Stimulated activated CD8-positive, alpha-beta memory T cell treated with anti-CD3 and anti-CD28 coated beads, Interleukin-4, amount 100 ng/mL, for 24 hours (primary cell): ENCODE results near the gene MARCHF3.
A peak's percentile ranks its signal among the peaks of the same experiment; 100 is the strongest.
"Not testable (repeated sequence)": the region's sequence is repeated elsewhere in the genome, so short reads cannot be mapped to it uniquely, and the experiment has no call there.

Source experiments
- DNase-seq: peaks from one replicate; pipeline ENCODE4 v3.0.0-alpha.2; 2020; ENCODE audit warnings: low read depth

The MARCHF3 gene

DNA sequence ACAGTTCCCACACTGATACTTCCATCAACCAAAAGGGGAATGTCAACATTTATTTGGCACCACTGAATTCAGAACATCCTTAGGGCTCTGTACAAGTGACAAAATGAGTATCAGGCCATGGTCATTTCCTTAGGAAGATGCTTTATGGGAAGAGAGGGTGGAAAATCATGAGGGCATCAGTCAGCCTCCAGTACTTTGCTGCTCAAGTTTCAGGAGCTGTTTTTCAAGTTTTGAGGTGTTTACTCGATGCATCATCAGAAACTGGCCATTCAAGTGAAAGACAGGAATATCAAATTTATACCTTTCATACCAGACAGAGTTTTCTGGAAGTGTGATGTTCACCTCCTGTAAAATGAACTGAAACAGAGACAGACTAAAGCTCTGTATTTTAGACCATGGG, 21.2 kb upstream of the MARCHF3 start:
- no peak for DNase-seq

DNA sequence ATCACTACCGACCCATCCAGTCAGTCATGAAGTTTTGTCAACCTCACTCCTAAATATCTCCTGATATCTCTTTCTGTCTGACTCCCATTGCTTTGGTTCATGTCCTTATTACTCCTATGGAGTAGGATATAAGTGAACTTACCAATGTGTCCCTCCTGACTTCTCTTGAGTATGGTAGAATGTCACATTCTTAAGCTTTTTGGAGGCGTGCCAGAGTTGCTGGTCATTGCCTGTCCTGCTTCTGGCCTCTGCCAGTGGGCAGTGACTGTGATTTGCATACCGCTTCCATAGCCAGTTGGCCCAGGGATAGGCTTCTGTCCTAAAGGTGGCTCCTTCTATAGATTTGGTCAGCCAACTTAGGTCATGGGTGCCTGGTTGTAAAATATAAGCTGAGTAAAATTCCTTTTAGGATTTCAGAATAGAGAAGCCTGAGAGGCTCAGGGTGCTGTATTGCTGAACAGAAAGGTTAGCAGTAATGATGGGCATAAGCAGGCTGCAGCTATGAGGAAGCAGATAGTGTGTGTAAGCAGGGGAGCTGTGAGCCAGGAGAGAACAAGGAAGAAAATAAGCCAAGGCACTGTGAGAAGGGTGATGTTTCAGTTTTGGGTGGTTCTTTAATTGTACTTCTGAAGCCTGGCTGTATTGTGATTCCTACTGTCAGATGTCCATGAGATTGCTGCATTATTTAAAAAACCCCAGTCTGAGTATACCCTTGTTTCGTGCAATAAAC, 16.1 kb upstream of the MARCHF3 start:
- DNase-seq, result no peak

DNA sequence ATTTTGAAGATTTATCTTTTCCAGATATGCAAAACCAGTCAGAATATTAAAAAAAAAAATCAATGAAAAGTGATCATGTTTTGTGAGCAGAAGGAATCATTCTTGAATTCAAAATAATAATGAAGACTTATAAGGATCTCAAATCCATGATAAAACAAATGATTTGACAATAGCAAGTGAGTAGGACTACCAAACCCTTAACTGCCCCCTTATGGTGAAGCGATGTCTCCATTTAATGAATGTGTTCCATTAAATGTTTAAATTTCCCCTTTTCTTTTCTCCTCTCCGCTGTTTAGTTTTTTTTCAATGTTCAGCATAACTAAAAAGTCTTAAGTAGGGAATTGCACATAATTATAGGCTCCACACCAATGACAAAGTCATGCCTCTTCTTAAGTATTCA, 12.2 kb upstream of the MARCHF3 start:
- DNase-seq, result no peak

DNA sequence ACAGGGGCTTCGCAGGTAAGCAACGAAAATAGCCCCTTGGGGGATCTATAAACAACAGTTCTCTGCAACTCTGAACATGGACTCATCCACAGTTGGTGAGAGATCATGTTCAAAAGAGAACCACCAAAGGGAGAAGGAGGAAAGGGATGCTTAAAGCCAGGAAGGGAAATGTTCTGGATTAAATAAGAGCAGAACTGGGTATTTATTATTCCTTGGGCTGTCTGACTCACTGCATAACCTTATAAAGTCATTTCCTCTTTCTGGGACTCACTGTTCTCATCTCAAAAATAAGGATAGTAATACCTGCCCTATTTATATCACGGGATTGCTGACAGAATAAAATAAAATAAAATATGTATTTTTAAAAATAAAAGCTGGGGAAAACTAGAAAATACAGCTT, 11.2 kb upstream of the MARCHF3 start:
- no peak for DNase-seq

DNA sequence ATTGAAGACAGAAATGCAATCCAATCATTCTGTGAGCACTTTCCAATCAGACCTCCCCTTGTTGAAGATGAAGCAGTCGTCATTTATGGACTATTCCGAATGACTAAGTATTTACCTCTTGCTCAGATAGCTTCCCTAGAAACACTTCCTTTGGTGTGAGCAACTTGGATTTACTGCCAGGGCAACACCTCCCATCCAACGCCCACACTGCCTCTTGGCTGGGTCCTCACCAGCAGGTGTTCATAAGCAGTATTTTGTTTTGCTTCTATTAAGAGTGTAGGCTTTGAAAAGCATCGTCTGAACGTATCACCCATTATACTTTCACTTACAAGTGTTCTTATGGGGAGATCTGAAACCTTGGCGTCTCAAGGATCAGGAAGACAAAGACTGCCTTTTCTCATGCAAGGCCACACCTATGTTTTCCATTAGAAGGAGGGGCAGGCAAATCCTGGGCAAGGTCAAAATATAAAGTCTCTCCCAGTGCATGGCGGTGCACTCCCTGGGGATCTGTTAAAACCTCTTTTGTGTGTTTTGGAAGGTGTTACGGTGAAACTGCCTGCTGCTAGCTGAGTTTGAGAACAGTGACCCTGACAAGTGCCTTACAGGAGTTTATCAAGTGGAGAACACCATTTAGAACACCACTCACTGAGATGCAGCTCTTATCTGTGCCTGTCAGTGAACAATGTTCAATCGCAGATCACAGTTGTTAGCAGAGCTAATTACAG, 10.6 kb upstream of the MARCHF3 start:
- no peak for DNase-seq

DNA sequence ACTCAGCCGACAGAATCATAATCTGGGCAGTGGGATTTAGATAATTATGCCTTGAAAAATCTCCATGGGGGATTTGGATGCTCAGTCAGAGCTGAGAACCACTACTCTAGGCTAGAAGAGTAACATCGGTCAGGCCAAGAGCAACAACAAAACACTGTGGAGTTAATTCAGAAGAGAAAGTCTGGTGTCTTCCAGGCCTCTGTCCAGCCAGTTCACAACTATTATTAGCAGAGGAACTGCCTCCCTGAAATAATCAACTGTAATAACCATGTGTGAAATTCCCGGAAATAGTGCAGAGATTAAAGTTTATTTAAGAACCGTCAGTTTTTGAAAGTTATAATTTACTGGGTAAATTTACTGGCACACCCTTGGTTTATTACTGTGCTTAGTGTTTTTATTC, 8.2 kb upstream of the MARCHF3 start:
- DNase-seq, result no peak

DNA sequence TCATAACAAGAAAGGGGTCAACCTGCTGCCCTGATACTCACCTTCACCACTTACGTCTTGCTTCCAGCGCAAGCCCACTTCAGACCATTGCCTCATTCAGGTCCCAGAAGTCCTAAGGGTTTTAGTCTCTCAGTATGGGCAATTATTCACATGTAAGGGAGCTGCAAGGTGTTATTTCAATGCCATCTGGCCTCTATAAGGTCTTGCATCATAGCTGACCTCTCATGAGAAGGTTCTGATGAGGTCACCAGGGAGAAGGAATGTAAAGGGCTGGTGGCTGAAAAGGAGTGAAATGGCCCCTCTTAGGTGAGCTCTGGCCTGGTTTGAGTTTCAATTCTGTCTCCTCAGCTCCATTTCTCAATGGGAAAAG, 1.5 kb upstream of the MARCHF3 start:
- no peak for DNase-seq

DNA sequence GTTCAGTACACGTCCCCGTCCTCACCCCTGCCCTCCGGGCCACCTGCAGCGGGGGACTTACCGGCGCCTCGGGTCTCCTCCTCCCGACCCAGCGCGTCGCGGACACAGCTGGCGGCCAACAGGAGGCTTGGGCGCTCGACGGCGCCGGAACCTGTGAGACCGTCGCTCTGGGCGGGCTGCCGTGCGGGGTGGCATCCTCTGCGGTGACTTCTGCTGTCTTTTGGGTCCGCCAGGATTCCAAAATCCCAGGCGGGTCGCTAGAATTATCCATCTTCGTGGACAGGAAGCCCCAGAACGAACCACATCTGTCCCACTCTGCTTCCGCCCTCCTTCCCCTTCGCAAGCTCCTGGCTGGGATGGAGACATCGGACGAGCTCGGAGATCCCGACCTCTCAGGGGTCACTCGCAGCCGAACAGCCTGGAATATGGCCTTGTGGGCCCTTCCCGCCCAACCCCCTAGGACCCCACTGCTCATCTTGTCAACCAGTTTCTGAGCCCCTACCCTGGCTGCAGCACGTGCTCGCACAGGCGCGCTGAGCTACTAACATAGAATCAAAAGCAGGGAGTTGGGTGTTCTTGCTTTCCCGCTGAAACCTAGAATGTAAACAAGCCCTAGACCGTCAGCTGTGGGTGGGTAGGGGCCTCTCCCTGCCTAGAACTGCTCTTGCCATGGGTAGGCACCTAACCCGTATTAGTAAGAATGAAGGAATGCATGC, 947 bp upstream of the MARCHF3 start:
- DNase-seq, result no peak

DNA sequence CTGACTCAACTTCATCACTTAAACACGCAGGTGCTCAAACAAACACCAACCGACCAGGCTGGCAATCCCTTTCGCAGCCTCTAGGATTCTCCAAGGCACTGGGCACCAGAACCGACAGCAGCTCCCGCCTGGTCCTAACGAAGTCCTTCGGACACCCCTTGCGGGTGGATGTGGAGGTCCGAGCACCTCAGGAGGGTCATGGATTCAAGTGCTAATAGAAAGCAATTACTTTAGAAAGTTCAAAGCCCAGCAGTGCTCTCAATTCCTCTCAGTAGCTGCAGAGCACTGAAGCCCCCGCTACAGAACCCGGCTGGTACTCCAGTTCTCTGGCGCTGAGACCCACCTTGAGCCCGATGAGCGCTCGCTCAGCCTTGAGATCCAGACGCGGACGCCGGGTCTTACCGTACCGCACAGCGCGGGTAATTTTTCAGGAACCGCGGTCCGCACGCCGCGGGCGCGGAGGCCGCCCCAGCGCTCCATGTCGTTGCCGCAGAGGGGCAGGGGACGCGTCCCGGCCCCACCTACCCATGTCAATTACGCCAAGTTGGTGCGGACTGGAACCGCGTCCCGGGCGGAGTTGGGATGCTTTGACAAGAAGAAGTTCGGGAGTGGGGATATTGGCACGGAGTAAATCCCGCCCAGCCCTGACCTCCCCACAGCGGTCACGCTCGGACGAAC, 638 bp downstream of the MARCHF3 start:
- DNase-seq, result peak; percentile 11

DNA sequence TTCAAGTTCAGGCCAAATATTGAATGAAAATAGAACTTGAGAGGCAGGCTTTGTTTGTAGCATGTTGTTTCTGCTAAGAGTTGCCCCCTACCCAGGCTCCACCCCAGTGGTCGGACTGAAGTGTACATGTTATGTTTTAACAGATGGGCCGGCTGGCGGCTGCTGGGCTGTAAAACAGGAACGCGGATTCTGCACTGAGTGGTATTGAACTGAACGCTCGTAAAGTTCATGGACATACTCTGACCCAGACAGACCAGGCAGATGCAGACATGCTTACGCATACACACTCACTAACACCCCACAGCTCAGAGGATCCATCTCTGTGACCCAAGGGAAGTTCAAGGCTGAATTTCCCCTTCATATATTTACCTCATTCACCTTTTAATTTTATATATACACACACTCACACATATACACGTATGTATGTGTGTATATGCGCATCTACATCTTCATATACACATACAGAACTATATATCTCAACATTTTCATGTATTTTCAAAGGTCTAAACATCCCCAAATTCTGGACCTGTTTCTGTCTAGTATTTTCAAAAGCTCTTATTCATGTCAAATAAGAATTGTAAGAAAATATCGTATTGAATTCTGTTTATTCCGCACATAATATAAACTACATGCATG, 1.4 kb downstream of the MARCHF3 start:
- DNase-seq, result no peak

DNA sequence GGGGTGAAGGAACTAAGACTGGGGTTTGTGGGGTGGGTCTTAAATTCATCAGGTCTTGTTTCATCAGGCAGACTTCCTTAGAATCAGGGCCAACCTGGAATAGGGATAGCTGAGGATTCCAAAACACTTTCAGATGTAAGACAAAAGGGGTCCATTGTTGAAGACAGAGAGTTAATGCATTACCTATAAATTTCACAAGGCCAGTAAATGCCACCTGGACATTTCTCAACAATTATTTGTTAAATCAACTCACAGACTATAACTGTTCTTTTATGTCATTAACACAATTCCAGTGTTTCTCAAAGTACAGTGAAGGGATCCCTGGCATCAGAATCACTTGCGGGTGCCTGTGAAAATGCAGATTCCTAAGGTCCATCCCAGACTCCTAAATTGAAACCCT, 2.8 kb downstream of the MARCHF3 start:
- no peak for DNase-seq

DNA sequence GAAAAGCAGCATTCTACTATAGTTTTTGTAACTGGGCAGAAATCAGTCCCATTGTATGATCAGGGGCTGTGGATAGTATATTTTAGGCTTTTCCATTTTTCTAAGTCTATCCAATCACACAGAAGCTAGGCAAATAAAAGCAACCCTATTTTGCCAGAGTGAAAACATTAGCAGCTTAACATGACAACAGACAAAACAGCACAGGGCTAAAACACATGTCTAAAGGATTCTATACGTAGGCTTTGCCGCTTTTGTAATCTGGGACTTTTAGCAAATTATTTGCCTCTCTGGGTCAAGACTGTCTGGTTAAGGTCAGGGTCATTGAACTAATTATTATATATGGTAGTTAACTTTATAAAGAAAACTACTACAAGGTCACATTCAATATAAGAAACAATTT, 4.2 kb downstream of the MARCHF3 start:
- DNase-seq, result no peak

DNA sequence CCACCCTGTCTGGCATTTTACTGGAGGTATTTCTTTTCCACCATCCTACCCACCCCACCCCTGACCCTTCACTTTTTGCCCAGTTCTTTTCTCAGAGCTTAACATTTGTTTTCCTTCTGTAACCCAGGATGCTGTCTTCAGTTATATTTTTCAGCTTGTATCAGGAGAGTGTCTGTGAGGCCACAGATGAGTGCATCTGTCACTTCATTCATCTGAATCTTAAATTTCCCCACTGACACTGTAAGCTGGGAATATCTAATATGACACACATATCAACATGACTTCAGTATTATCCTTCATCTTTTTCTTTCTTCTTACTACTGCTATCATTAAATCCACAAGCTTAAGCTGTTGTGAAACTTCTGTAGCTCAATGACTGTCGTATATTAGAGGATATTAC, 4.9 kb downstream of the MARCHF3 start:
- DNase-seq, result no peak

DNA sequence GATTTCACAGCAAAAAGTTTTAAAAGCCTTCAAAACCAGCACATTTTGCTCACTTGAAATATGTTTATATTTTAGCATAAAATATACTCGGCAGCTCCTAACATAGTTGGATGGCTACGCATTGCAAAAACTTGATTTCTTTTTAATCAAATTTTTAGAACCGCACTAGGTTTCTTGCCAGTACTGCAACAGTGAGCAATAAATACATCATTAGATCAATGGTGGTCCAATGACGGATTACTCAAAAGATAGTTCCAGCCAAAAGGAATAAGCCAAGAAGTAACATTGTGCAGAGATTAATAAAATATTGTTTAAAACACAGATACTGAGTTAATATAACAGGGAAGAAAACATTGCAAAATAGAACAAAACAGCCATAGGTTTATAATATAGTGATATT, 5.5 kb downstream of the MARCHF3 start:
- DNase-seq, result no peak

DNA sequence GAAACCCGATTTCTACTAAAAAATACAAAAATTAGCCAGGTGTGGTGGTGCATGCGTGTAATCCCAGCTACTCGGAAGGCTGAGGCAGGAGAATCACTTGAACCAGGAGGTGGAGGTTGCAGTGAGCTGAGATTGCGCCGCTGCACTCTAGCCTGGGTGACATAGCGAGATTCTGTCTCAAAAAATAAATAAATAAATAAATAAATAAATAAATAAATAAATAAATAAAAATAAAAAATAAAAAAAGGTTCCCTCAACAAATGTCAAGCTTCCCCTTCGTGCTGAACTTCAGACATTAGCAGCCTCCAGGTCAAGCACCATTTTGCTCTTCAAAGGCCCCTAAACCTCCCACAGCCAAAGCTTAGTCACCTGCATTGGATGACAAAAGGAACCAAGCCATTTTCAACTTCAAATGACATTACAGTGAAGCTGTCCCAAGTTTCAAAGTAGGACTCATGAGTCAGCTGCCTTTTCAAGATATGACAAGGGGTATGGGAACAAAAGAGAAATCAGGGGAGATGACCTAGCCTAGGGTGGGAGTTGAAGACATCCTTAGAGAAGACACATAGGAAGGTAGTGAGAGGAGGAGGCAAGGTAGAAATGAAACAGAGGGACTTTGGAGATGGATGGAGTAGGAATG, 6.7 kb downstream of the MARCHF3 start:
- not testable (repeated sequence) for DNase-seq

DNA sequence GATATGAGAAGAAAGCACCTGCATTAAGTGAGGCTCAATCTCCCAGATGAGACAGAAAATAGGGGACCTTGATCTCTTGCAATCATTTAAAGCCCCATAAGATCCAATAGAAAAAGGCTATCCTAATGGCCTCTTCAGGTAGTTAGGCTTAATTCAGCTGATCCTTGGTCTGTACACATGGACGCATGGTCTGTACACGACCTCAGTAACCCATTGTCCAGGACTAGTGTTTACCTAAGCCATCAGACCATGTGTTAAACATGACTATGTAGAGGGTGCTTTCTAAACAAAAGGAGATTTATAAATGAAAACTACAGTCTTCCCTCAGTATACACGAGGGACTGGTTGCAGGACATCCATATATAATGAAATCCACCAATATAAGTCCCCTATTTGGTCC, 7.5 kb downstream of the MARCHF3 start:
- no peak for DNase-seq

DNA sequence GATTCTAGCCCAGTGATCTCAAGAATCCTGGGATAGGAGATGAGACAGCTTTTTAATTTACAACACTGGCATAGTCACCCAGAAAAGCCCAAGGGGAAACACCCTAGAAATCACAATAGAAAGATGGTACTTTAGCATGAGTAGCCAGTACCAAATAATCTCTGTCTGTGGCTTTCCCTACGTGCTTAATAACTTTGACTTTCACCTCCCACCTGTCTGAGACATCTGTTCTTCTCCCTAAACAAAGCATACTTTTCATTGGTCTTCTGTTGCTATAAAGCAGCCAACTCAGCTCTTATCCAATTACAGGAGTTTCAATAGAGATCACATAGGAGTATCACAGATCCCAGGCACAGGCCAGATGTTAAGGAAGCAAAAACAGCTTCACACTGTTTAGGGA, 10.4 kb downstream of the MARCHF3 start:
- DNase-seq, result no peak

DNA sequence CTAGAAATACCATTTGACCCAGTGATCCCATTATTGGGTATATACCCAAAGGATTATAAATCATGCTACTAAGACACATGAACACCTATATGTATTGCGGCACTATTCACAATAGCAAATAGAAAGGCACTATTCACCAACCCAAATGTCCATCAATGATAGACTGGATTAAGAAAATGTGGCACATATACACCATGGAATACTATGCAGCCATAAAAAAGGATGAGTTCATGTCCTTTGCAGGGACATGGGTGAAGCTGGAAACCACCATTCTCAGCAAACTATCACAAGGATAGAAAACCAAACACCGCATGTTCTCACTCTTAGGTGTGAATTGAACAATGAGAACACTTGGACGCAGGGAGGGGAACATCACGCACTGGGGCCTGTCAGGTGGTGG, 13.6 kb downstream of the MARCHF3 start:
- DNase-seq, result not testable (repeated sequence)

DNA sequence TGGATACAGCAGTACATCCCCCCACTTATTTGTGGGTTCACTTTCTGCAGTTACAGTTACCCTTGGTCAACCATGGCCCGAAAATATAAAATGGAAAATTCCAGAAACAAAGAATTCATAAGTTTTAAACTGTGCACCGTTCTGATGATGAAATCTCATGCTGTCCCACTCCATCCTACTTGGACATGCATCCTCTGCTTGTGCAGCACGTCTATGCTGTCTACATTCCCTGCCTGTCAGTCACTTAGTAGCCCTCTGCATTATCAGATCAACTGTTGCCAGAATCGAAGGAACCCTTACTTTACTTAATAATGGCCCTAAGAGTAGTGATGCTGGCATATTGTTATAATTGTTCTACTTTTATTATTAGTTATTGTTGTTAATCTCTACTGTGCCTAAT, 14.6 kb downstream of the MARCHF3 start:
- no peak for DNase-seq

DNA sequence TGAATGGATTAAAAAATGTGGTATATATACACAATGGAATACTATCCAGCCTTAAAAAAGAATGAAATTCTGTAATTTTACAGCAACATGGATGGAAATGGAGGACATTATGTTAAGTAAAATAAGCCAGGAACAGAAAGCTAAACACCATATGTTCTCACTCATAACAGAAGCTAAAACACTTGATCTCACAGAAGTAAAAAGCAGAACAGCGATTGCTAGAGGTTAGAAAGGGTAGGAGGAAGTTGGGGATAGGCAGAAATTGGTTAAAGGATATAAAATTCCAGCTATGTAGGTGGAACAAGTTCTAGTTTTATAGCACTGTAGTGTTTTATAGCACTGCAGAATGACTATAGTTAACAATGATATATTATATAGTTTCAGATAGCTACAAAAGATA, 15.8 kb downstream of the MARCHF3 start:
- DNase-seq, result no peak

DNA sequence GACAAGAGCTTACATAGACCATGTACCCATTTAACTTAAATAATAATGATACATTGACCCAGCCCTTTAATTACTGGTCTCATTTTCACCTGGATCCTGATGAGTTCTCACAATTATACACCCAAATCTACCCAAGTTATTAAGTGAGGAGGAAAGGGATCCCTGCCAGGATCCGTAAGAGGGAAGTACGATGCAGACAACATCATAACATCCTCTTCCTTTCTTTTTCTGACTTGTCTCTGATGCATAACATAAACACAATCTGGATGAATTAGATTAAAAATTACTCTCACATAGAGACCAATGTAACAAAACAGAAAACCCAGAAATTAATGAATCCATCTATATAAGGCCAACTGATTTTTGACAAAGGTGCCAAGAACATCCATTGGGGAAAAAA, 17.0 kb downstream of the MARCHF3 start:
- no peak for DNase-seq

DNA sequence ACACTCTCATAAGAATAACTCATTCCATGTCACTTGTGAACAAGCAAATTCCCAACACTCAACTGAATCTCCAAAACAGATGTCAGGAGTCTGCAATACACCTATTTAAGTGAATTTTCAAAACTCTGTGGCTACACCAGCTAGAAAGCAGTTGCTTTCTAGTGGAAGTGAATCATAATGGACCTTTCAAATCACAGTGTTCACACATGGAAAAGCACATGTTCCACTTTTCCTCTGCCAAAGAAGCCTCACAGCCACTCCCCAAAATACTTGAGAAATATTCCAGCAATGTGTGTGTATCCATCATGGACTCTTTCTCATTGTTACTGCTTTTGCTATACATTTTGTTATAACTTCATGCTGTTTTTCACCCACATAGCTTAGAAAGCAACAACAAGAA, 17.4 kb downstream of the MARCHF3 start:
- no peak for DNase-seq
